Transverse colon (tissue), 3 donors: ENCODE results near the gene KRTAP4-4.

Source experiments
- EP300 ChIP-seq: sonication (generic); formaldehyde crosslinking; IDR thresholded peaks from one replicate; pipeline ENCODE4 v1.6.1; 2017; ENCODE audit warnings: antibody characterized with exemption, low read depth
- POLR2A ChIP-seq: fragments of 450-650 bp; IDR thresholded peaks from one replicate; pipeline ENCODE4 v1.6.1; 2016; ENCODE audit warnings: antibody characterized with exemption, mild to moderate bottlenecking, moderate library complexity
- TF ChIP-seq, protein P1 (sequence below), 5 experiments: fragments of 200-600 bp in 3 of 5; fragments of 450-650 bp in 2 of 5; sonication (generic) in 3 of 5; IDR thresholded peaks; 1 replicate in 2 of 5; 2 replicates in 3 of 5; pipeline ENCODE4 v1.5.1; 2016 to 2017; ENCODE audit warnings: antibody characterized with exemption in 5 of 5, inconsistent platforms in 3 of 5, mild to moderate bottlenecking in 2 of 5, moderate library complexity in 1 of 5

DNA sequence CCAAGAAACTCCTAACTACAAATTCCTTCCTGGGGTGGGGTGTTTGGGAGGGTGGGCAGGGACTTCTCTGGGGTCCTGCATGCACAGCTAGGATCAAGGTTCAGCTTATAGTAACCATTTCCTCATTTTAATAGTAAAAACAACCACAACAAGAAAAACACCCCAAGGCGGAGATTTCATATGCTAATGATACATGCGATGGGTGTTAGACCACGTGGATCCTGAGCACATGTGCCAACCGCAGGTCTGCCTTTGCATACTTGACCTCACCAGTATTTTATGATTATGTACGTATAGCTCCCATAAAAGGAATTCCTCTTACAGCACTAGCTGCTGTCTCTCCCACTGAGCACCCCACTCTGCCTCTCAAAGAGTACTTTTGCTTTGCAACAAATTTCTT, 44.3 kb downstream of the KRTAP4-4 start:
- no peak for TF ChIP-seq POLR2A
- TF ChIP-seq, protein P1, sequence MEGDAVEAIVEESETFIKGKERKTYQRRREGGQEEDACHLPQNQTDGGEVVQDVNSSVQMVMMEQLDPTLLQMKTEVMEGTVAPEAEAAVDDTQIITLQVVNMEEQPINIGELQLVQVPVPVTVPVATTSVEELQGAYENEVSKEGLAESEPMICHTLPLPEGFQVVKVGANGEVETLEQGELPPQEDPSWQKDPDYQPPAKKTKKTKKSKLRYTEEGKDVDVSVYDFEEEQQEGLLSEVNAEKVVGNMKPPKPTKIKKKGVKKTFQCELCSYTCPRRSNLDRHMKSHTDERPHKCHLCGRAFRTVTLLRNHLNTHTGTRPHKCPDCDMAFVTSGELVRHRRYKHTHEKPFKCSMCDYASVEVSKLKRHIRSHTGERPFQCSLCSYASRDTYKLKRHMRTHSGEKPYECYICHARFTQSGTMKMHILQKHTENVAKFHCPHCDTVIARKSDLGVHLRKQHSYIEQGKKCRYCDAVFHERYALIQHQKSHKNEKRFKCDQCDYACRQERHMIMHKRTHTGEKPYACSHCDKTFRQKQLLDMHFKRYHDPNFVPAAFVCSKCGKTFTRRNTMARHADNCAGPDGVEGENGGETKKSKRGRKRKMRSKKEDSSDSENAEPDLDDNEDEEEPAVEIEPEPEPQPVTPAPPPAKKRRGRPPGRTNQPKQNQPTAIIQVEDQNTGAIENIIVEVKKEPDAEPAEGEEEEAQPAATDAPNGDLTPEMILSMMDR (IDR thresholded peaks at IDR 0.05) = no peak
- TF ChIP-seq EP300 = no peak
